Uterus (tissue), 4 donors: ENCODE measurements around the gene FOXD2. TPM values are rescaled to one million over a fixed set of nuclear protein-coding genes. Genes with fewer than 3 reads are reported as not detected.

Experiments used
- DNase-seq, 2 donors: peaks; one replicate each; pipeline ENCODE4 v3.0.0-alpha.2; 2019 to 2020
- H3K27ac ChIP-seq, 2 donors: fragments of 200-600 bp; sonication (generic); 1 replicate in 1 of 2; 2 replicates in 1 of 2; pipeline ENCODE4 v1.5.1; 2016 to 2018
- H3K27me3 ChIP-seq, 2 donors: fragments of 200-600 bp; sonication (generic); one replicate each; pipeline ENCODE4 v1.5.1; 2018 to 2019; ENCODE audit warnings: control low read depth in 1 of 2
- H3K36me3 ChIP-seq, 2 donors: fragments of 200-600 bp; sonication (generic); one replicate each; pipeline ENCODE4 v1.5.1; 2019; ENCODE audit warnings: control low read depth in 1 of 2
- H3K4me1 ChIP-seq, 2 donors: fragments of 200-600 bp; sonication (generic); one replicate each; pipeline ENCODE4 v1.5.1; 2018 to 2019; ENCODE audit warnings: control low read depth in 1 of 2
- H3K4me3 ChIP-seq, 2 donors: fragments of 200-600 bp; sonication (generic); 1 replicate in 1 of 2; 2 replicates in 1 of 2; pipeline ENCODE4 v1.5.1; 2018 to 2019; ENCODE audit warnings: mild to moderate bottlenecking in 1 of 2
- H3K9me3 ChIP-seq, 2 donors: fragments of 200-600 bp; sonication (generic); one replicate each; pipeline ENCODE4 v1.5.1; 2019; ENCODE audit warnings: control low read depth in 1 of 2
- POLR2A ChIP-seq, 2 donors: fragments of 450-650 bp; IDR thresholded peaks; one replicate each; pipeline ENCODE4 v1.6.1; 2016; ENCODE audit warnings: antibody characterized with exemption in 2 of 2, mild to moderate bottlenecking in 1 of 2, moderate library complexity in 1 of 2
- intact Hi-C: fragments of 100-400 bp; cut with DNase I; formaldehyde crosslinking; loops from one replicate; pipeline ENCODE4 v1.15.1; 2023; ENCODE audit warnings: low total_unique reads
- total RNA-seq, 4 donors: library from RNA; depleted of rRNA in 3 of 4; stranded (reverse); fragments of >200 nt in 3 of 4; gene quantifications; one replicate each; pipeline versions ENCODE4 v1.1.0 to v1.2.4, GENCODE V29; 2014 to 2023
- TF ChIP-seq, protein P1 (sequence below), 4 experiments: fragments of 200-600 bp in 2 of 4; fragments of 450-650 bp in 2 of 4; sonication (generic) in 2 of 4; IDR thresholded peaks; one replicate each; pipeline ENCODE4 v1.5.1; 2016 to 2019; ENCODE audit warnings: antibody characterized with exemption in 4 of 4, mild to moderate bottlenecking in 2 of 4, moderate library complexity in 1 of 4
- donor health status: DM: yes; HTN: yes; CAD: no.

The FOXD2 gene
- total RNA-seq, 4 donors from 2014 or later, result 0.62 to 0.67 TPM; not detected in 2

DNA sequence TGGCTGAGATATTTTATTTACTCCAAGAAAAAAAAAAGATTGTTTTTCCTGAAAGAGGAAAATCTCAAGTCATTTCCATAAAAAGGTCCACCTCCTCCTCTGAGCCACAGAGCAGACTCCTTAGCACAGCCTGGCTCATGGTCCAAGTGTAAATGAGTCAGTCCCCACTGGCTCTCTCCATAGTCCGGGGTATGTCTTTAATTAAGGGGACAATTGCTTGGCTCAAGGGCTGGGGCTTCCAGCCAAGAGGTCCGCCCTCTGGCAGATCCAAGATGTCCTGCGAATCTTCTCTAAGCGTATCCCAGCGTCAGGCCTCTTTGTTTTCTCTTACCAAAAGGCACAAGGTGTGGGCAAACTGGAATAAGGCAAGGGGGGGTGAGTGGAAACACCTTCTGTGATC, 33.3 kb downstream of the FOXD2 start:
- H3K27me3 ChIP-seq, result no peaks in the 10 kb centered on the region
- H3K4me1 ChIP-seq, result no peaks in the 10 kb centered on the region
- no peak overlapping the region for H3K27ac ChIP-seq
- no peaks in the 10 kb centered on the region for H3K36me3 ChIP-seq
- no peak for TF ChIP-seq POLR2A (IDR thresholded peaks at IDR 0.05)
- TF ChIP-seq, protein P1, sequence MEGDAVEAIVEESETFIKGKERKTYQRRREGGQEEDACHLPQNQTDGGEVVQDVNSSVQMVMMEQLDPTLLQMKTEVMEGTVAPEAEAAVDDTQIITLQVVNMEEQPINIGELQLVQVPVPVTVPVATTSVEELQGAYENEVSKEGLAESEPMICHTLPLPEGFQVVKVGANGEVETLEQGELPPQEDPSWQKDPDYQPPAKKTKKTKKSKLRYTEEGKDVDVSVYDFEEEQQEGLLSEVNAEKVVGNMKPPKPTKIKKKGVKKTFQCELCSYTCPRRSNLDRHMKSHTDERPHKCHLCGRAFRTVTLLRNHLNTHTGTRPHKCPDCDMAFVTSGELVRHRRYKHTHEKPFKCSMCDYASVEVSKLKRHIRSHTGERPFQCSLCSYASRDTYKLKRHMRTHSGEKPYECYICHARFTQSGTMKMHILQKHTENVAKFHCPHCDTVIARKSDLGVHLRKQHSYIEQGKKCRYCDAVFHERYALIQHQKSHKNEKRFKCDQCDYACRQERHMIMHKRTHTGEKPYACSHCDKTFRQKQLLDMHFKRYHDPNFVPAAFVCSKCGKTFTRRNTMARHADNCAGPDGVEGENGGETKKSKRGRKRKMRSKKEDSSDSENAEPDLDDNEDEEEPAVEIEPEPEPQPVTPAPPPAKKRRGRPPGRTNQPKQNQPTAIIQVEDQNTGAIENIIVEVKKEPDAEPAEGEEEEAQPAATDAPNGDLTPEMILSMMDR (IDR thresholded peaks at IDR 0.05), result no peak
- intact Hi-C loops, result no loop called here
- no peaks in the 10 kb centered on the region for H3K9me3 ChIP-seq
- H3K4me3 ChIP-seq, result no peak overlapping the region
- DNase-seq, result peak; percentile 70 to 78

DNA sequence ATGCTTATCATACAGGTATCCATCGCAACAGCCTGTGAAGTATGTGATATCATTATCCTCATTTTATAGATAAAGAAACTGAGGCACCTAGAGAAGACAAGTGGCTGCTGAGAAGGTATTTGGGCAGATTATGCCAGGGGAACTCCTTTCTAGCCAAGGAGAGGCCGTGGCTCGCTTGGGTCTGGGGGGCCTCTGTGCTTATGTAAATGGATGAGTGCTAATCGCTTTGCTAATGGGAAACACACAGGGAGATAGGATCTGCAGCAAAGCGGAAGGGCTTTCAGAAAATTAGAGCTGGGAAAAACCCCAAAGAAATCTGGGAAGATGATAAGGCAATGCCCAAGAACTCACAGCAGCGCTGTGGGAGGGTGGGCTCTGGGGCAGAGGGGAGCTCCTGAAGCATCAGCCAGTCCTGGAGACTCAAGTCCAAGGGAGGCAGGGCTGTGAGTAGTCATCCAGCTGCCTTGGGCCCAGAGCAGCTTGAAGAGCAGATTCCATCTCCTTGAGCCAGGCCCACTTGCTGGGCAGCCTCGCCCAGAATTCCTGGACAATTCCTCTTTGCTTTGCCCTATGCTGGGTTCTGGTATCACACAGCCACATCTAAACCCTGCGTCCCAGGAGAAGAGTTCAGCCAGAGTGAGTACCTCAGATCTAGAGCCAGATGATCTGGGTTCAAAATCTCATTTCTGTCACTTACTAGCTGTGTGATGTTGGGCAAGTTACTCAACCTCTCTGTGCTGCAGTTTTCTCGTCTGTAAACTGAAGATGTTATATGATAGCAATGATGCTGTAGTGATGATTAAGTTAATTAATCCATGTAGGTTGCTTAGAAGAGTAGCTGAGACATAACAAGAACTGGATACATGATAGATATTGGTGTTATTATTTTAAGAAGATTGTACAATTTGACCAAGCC, 36.7 kb downstream of the FOXD2 start:
- intact Hi-C loops, result no loop called here
- H3K4me3 ChIP-seq, result no peak overlapping the region
- no peak for TF ChIP-seq POLR2A (IDR thresholded peaks at IDR 0.05)
- TF ChIP-seq, protein P1 (IDR thresholded peaks at IDR 0.05), result no peak
- H3K9me3 ChIP-seq, result no peaks in the 10 kb centered on the region
- H3K4me1 ChIP-seq, result no peaks in the 10 kb centered on the region
- no peak overlapping the region for H3K27ac ChIP-seq
- no peak for DNase-seq
- H3K36me3 ChIP-seq, result no peaks in the 10 kb centered on the region
- H3K27me3 ChIP-seq, result no peaks in the 10 kb centered on the region

- no peak for TF ChIP-seq POLR2A (IDR thresholded peaks at IDR 0.05)
- TF ChIP-seq, protein P1 (IDR thresholded peaks at IDR 0.05), result no peak
- Histone ChIP-seq H3K9me3 (no peaks in the 10 kb centered on the region), H3K4me1 (no peaks in the 10 kb centered on the region), H3K27ac (no peak overlapping the region), H3K36me3 (no peaks in the 10 kb centered on the region), H3K4me3 (no peak overlapping the region), H3K27me3 (no peaks in the 10 kb centered on the region)
- no peak for DNase-seq
- intact Hi-C loops, result no loop called here
Measured at GRCh38 chr1:47477595-47478080, 39.8 kb downstream of the FOXD2 start.

DNA sequence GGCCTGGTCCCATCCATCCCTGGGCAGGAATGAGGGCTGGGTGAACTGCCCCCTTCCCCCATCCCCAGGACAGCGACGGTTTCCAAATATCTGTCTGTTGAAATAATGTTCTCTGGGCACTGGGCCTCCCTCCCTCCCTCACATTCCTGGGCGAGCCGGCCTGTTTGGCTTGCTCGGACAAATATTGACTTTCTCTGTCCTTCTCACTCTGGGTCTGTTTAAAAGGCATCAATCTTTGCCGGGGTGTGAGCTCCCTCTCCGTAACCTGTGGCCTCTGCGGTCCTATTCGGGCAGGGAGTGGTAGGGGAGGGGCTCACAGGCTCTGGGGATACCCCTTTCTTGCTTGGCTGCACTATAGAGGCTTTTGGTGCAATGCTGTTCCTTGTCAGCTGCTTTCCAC, 40.2 kb downstream of the FOXD2 start:
- Histone ChIP-seq H3K27me3 (no peaks in the 10 kb centered on the region), H3K4me1 (no peaks in the 10 kb centered on the region), H3K27ac (no peak overlapping the region), H3K36me3 (no peaks in the 10 kb centered on the region), H3K4me3 (no peak overlapping the region), H3K9me3 (no peaks in the 10 kb centered on the region)
- DNase-seq, result no peak
- TF ChIP-seq, protein P1 (IDR thresholded peaks at IDR 0.05), result no peak
- no peak for TF ChIP-seq POLR2A (IDR thresholded peaks at IDR 0.05)
- intact Hi-C loops, result no loop called here

- intact Hi-C loops, result no loop called here
- Histone ChIP-seq H3K4me1 (no peaks in the 10 kb centered on the region), H3K4me3 (no peak overlapping the region), H3K27ac (no peak overlapping the region), H3K27me3 (no peaks in the 10 kb centered on the region), H3K36me3 (no peaks in the 10 kb centered on the region), H3K9me3 (no peaks in the 10 kb centered on the region)
- TF ChIP-seq POLR2A (IDR thresholded peaks at IDR 0.05), result no peak
- TF ChIP-seq, protein P1 (IDR thresholded peaks at IDR 0.05), result no peak
- DNase-seq, result no peak
Measured at GRCh38 chr1:47479664-47480063, 41.8 kb downstream of the FOXD2 start.
